HuH-7 (cell line): ENCODE measurements around the gene SYNDIG1.

ENCODE experiments used
- DNase-seq: peaks from one replicate; pipeline ENCODE4 v3.0.0; 2011; ENCODE audit warnings: low spot score

SYNDIG1 gene

GRCh38 chr20:24528583-24529368, 59.3 kb downstream of the SYNDIG1 start:
- DNase-seq = no peak

DNA sequence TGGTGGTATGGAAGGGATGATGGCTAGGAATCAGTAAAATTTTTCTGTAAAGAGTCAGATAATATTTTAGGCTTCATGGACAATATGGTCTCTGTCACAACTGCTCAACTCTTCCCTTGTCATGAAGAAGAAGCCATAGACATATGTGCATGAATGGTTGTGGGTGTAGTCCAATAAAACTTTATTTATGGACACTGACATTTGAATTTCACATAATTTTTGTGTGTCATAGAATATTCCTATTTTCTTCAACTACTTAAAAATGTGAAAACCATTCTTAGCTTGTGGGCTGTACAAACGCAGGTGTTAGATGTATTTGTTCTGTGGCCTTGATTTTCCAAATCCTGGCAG, 59.9 kb downstream of the SYNDIG1 start:
- no peak for DNase-seq

DNA sequence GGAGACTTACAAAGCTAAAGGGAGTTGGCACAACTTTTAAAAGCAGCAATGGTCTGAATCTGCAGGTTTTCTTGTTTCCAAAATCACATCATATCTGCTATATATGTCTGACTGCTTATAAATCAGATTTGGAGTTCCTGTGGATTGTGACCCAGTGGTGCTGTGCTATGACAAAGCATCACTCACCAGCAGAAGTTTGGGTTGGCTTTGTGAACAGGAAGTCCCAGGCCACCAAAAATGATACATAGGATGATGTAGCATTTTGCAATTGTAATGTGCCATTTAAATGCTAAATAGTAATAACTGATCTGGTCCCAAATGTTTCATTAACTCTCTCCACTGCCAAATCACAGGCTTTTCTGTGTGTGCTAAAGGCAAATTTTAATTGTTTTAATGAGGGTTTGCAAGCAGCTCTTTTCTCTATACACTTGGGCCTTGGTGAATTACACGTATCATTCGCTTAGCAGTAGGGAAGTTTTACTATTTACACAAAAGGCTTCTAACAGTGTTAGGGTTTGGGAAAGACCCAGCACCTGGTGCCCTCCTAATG, 60.8 kb downstream of the SYNDIG1 start:
- no peak for DNase-seq

GRCh38 chr20:24531202-24531601, 61.8 kb downstream of the SYNDIG1 start:
- DNase-seq = no peak

- no peak for DNase-seq
Observed at GRCh38 chr20:24531631-24532419, 62.4 kb downstream of the SYNDIG1 start.

GRCh38 chr20:24533449-24533848, 64.0 kb downstream of the SYNDIG1 start:
- DNase-seq = no peak

DNA sequence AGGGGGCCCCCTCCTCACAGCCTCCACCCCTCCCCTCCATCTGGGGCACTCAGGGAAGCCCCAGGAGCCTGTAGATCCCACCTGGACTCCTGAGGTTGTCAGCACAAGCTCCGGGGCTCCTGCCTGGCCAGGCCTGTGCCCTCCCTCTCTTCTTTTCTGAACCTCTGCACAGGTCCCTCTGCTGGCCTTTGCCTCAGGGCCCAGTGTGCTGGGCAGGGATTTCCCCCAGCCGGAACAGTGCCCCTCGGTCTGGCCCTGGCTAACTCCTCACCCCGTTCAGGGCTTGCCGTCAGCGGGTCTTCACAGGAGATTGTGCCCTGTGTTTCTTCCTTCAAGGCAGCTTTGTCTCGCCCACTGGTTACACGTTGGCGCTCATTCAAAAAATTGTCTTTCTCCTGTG, 64.9 kb downstream of the SYNDIG1 start:
- no peak for DNase-seq

DNA sequence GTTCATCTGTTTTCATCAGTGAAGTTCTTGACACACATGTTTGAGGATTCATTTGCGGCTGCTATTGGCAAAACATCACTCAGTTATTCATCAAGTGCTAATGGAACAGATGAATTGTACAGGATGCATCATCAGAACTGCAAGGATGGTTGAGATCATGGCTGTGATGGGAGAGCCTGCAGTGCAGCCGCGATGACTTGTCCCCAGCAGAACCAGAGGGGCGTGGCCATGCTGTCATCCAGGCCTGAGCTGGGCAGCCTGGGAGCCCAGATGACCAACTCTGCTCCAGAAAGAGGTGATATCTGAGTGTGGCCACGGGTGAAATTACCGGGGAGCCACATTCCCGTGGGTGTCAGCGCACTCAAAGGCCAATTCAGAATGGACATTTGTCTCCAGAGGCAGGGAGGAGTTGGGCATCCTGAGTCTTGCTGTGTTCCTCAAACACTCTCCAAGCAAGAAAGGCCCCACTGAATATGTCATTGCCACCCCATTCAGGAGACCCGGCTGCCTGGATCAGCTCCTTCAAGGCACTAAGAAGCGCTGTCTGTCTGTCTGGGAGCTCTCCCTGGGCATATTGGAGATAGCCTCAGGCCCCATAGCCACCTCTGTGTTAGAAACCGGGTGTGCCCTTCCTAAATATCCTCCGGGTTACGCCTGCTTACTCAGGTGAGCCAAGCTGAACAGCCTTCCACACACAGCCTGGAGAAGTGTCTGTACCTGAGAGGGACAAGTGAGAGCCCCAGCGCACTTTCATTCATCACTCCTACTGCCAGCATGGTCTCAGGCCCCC, 66.7 kb downstream of the SYNDIG1 start:
- no peak for DNase-seq

DNA sequence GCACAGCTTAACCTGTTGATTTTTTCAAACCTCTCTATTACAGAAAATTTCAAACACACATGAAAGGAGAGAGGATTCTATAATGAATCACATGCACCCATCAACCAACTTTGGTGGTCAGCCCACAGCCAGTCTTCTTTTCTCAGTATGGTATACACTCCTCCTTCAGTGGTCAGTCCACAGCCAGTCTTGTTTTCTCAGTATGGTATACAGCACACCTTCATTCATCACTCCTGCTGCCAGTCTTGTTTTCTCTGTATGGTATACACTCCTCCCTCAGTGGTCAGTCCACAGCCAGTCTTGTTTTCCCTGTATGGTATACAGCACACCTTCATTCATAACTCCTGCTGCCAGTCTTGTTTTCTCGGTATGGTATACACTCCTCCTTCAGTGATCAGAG, 67.8 kb downstream of the SYNDIG1 start:
- DNase-seq = no peak

DNA sequence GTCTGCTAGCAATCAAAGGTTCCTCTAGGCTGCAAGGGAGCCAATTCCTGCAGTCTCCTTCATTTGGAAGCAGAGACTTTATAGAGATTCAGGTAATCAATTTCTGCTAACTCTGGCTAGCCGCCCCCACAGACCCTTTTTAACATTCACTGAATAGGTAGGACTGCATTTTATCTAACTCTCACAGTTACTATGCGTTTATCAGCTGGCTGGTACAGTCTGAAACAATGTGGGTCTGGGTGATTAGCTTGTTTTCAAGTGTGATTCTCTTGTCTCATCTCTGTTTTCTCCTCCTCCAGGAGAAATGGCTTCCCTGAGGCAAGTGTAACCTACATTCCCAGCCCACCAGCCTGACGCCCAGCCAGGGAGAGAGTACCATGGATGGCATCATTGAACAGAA, 73.3 kb downstream of the SYNDIG1 start:
- DNase-seq = no peak

- no peak for DNase-seq
Observed at GRCh38 chr20:24543168-24543567, 73.7 kb downstream of the SYNDIG1 start.

GRCh38 chr20:24543741-24544140, 74.3 kb downstream of the SYNDIG1 start:
- DNase-seq = no peak

DNA sequence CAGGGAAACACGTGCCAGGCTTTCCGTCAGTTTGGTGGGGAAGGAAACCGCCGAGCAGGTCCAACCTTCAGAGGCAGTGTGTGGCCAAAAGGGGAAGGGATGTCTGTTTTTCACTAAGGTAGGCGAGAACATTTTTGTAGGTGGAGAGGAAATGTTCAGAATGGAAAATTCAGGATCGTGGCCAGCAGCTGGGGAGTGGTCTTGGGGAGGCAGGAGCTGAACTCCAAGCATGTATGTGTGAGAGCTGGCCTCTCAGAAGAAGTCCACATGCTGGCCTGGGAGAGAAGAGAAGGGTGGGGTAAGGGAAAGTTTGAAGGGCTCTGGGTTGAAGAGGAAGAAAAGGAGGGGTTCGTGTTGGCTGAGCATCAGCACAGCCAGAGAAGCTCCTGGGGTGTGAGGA, 74.9 kb downstream of the SYNDIG1 start:
- DNase-seq = no peak

DNA sequence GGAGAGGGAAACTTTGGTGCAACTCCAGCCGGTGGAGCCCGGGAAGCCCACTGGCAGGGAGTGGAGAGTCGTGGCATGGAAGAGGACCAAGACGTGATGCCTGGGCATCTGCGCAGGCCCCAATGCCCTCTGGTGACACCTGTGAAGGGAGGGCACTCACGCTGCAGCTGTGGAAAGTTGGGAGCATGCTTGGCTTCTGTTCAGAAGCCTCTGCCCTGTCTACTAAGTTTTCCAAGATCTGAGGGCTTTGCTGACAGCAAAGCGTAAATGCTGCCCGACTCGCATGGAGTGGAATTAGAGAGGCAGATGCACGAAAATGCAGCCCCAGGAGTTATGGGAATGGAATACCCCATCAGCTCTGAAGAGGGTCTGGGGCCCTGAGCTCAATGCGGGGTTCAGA, 75.7 kb downstream of the SYNDIG1 start:
- DNase-seq = no peak

- no peak for DNase-seq
Observed at GRCh38 chr20:24546232-24546892, 76.9 kb downstream of the SYNDIG1 start.

- DNase-seq = no peak
Observed at GRCh38 chr20:24547967-24548366, 78.5 kb downstream of the SYNDIG1 start.

- DNase-seq = no peak
Observed at GRCh38 chr20:24559114-24559732, 89.8 kb downstream of the SYNDIG1 start.

- DNase-seq = no peak
Observed at GRCh38 chr20:24560571-24561491, 91.4 kb downstream of the SYNDIG1 start.

- DNase-seq = no peak
Observed at GRCh38 chr20:24565835-24566351, 96.5 kb downstream of the SYNDIG1 start.

DNA sequence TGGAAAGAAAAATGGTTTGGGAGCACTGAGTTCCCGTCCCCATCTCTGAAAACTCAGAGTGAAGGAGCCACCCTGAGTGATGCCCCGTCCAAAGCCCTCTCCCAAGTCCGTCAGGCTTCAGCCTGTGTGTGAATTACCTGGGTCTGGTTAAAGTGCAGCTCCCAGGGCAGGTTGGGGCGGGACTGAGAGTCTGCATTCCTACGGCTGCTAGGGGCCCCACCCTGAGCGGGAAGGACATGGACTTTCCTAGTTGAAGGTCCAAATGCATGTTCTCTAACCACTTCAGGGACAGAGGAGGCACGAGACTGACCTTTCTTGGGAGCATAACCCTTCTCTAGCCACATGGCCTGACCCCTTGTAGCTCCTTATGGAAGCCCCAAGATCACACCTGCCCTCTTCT, 97.2 kb downstream of the SYNDIG1 start:
- no peak for DNase-seq
